Measurements from ENCODE around the gene FTSJ1.
"Not testable (repeated sequence)": the region's sequence is repeated elsewhere in the genome, so short reads cannot be mapped to it uniquely, and the experiment has no call there.

FTSJ1 gene, protein sequence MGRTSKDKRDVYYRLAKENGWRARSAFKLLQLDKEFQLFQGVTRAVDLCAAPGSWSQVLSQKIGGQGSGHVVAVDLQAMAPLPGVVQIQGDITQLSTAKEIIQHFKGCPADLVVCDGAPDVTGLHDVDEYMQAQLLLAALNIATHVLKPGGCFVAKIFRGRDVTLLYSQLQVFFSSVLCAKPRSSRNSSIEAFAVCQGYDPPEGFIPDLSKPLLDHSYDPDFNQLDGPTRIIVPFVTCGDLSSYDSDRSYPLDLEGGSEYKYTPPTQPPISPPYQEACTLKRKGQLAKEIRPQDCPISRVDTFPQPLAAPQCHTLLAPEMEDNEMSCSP

DNA sequence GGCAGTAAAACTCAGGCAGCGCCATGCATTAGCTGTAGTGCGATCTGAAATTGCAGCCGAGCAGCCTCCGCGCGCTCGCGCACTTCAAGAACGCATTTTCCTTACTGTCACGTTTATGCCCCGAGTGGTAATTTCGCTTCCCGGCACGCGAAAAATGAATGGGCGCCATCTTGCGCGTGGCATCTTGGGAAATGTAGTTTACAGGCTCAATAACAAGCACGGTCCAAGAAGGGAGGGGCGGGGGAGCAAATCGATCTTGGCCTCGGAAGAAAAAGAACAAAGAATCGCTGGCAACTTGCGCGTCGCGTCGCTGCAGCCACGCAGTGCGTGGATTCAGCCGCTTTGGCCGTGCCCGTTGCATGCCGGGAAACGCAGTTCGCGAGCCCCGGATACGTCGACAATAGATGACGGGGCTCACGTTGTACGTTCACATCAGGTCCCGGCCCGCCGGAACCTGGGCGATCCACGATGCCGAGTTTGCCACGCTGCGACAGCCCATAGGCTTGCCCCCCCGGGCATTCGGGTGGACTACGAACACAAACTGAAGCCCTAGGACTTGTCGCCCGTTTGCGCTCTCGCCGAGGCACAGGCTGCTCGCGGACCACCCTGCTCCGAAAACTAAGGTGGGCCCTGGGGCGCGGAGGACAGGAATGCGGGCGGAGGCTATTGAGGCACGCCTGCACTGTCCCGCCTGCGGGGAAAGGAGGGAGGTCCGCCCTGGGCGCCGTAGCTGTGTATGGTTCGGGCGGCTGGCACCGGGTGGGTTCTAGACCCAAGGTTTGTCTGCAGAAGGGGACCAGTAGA is at the start of gene FTSJ1:
Gene FTSJ1 (plus strand): TSS at position 426 of the 804 bp plus-strand sequence. CDS start 1,849 bp downstream, outside the sequence.
- peak; percentile 75 for DNase-seq (ENCODE audit: low read depth)

GRCh38 chrX:48427027-48427716 is 48.8 kb upstream of the FTSJ1 start:
- not testable (repeated sequence) for DNase-seq (ENCODE audit: low read depth)

- not testable (repeated sequence) for DNase-seq (ENCODE audit: low read depth)
Observed at GRCh38 chrX:48429606-48430005, 46.4 kb upstream of the FTSJ1 start.

DNA sequence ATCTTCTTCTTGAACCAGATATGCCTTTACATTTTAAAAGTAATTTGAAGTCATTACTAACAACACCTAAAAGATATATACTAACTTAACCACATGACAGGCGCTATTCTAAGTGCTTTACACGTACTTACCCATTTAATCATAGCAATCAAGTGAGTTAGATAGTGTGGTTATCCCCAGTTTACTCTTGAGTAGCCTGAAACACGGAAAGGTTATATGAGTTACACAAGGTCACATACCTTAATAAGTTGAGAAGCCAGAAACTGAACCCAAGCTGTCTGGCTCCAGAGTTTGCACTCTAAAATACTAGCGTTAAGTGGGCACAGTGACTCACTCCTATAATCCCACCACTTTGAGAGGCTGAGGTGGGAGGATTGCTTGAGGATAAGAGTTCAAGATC is 45.8 kb upstream of the FTSJ1 start:
- DNase-seq (ENCODE audit: low read depth), result not testable (repeated sequence)

DNA sequence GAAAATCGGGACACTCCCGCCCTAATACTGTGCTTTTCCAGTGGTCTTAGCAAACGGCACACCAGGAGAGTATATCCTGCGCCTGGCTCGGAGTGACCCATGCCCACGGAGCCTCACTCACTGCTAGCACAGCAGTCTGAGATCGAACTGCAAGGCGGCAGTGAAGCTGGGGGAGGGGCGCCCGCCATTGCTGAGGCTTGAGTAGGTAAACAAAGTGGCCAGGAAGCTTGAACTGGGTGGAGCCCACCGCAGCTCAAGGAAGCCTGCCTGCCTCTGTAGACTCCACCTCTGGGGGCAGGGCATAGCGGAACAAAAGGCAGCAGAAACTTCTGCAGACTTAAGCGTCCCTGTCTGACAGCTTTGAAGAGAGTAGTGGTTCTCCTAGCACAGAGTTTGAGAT is 42.3 kb upstream of the FTSJ1 start:
- DNase-seq (ENCODE audit: low read depth), result not testable (repeated sequence)

- DNase-seq (ENCODE audit: low read depth), result not testable (repeated sequence)
Observed at GRCh38 chrX:48447201-48447600, 28.8 kb upstream of the FTSJ1 start.

DNA sequence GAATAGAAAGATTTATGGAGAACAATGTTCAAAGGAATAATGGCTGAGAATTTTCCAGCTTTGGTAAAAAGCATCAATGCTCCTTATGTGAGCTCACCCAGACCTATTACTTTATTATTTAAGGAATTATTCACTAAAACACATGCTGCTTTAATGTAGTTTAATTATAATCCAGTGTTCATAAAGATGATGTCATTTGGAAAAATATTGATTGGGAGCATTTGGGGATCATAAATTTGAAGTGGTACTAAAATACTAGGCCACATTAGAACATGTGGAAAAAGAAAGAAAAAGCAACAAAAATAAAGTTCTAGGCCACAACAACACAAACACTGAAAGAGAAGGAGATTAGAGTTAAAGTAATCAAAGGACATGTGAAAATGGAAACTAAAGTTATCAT is 25.9 kb upstream of the FTSJ1 start:
- DNase-seq (ENCODE audit: low read depth), result no peak

DNA sequence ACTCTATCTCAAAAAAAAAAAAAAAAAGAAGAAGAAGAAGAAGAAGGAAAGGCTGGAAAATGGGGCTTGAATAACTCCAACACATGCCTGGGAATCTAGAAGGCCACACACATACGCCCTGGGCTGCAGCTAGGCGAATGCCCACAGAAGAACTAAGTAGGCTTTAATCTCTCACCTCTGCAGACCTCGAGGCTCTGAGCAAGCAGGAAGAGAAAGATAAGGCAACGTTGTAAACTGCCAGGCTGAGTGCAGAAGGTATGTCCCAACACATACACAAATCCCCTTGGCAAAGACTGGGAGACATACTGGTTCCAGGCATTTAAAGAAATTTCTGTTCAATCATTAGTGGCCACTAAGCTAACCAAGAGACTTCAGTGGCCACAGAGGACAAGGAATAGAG is 24.3 kb upstream of the FTSJ1 start:
- DNase-seq (ENCODE audit: low read depth), result no peak

DNA sequence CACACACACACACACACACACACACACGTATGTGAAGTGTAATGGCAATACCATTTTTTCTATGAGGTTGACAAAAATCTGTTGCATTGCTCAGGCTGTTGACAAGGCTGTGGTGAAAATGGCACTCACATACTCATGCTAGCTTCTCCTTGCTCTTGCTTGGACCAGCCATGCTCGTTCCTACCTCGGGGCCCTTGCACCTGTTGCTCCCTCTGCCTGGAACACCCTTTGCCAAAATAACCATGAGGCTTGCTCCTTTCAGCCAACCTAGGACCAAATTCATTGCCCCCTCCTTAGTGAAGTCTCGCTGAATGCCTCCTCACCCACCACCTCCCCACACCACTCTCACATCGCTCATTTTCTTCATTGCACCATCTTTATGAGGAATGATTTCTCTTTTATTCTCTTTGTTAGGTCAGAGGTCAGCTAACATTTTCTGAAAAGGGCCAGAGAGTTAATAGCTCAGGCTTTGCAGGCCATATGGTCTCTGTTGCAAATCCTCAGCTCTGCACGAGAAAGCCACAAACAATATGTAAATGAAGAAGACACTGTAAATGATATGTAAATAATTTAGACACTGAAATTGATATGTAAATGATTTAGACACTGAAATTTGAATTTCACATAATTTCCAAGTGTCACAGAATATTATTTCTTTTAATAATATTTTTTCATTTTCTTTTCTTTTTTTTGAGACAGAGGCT is 19.2 kb upstream of the FTSJ1 start:
- DNase-seq (ENCODE audit: low read depth), result no peak

DNA sequence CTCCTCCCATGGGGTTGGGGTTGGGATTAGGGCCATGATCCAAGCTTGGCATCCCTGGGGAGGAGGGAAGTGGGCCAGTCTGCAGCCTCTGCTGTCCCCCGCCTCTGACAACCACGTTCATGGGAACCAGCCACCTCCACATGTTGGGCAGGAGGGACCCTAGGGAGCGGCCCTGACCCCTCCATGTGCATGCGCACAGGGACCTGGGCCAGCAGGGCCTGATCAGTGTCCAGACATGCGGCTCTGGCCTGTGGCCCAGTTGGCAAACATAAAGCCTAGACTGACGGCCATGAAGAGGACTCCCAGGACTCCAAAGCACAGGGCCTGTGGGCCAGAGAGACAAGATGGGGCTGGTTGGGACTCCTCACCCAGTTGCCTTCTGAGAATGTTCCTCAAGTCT is 17.3 kb upstream of the FTSJ1 start:
- DNase-seq (ENCODE audit: low read depth), result no peak

DNA sequence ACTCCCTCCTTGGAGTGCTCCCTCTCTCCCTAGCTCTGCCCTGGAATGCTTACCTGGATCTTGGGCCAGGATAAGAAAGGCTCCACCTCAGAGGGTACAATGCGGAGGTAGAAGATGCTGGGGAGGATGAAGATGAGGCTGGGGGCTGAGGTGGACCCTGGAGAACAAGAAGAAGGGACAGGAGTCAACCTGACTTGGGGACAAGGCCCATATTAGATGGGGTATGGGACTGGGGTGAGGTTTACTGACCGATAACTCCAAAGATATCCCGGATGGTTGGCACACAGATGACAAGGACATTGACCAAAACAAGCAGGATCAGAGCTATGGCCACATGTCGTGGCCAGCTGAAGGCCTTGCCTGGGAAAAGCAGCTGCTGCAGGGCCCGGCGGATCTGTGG is 16.5 kb upstream of the FTSJ1 start:
- DNase-seq (ENCODE audit: low read depth), result no peak

- no peak for DNase-seq (ENCODE audit: low read depth)
Observed at GRCh38 chrX:48460031-48460430, 16.0 kb upstream of the FTSJ1 start.

DNA sequence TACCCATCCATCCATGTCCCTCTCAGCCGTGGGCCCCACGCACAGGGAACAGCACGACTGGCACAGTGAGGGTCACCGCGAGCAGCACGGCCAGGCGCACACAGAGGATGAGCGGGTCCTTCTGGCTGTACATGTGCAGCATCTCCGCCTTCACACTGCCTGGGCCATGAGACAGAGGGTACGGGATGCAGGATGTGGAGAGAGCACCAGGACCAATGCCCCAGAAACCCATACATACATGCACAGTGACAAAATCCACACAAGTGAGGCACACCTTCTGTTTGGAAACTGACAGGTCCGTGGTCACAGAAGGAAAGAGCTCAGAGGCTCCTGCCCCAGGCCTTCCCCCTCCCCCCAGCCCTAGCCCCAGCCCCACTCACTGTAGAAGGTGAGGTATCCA is 15.4 kb upstream of the FTSJ1 start:
- DNase-seq (ENCODE audit: low read depth), result no peak

DNA sequence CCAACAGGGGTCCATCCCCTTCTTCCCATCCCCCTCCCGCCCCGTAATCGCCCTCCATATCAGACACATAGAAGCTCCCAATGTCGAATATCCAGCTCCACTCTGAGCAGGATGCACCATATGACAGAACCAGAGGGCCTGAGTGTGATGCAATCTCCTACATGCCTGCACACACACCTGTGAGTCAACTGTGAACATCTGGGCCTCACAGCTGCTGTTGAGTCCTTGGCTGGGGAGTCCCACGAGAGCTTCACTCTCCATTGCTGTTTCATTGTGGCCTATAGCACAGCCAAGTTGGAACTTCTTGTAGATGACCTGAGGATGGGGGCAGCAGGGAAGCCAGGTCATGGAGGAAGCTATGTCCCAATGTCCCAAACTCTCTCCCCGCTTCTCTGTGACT is 14.2 kb upstream of the FTSJ1 start:
- no peak for DNase-seq (ENCODE audit: low read depth)

- DNase-seq (ENCODE audit: low read depth), result peak; percentile 39
Observed at GRCh38 chrX:48465336-48465933, 10.6 kb upstream of the FTSJ1 start.

DNA sequence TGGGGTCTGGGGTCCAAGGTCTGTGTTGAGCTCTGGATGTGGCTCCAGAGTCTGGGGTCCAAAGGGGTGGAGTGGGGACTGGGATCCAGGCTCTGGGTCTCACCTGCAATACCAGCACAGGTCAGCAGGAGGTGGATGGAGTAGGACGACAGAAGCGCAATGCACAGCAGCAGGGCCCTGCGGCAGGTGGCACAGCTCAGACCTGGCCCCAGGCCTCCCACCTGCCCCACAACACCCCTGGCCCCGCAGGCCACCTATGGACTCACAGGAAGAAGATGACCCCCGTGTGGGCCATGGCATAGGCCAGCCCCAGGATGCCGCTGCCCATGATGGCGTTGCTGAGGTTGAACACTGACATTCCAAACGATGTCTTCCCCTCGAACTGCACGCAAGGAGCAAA is 9.3 kb upstream of the FTSJ1 start:
- no peak for DNase-seq (ENCODE audit: low read depth)

DNA sequence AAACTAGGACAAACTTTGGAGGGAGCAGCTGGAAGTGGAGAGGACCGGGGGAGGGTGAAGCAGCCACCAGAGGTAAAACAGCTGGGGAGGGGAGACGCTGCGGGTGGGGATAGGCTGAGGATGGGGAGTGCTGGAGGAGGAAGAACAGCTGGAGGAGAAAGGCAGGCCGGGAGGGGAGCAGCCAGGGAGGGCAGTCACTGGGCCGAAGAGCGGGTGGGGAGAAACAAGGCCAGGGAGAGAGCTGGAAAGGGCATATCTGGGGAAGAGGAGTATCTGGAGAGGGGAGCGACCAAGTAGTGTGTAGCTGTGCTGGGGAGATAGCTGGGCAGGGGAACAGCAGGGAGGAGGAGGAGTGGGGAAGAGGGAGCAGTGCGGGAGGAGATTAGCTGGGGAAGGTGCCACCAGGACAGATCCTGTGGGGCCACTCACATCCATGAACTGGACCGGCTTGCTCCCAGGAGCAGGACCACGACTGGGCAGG is 8.7 kb upstream of the FTSJ1 start:
- no peak for DNase-seq (ENCODE audit: low read depth)

DNA sequence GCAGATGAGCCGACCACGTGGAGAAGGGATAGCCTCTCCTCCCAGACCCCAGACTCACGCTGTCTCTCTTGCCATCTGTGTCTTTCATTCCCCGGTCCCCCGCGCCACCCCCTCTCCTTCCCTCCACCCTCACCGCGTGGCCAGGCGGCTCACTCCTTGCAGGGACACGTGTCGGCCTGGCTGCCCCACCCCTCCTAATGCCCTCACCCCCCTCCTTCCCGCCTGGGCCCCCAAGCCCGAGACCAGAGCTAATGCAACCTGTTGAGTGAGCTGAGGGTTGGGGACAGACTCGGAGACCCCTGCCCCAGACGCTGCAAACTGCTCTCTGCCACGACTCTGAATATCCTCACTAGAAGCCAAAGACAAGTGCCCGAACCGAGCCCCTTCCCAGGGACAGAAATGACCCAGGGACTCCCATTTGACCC is 7.7 kb upstream of the FTSJ1 start:
- DNase-seq (ENCODE audit: low read depth), result no peak

- no peak for DNase-seq (ENCODE audit: low read depth)
Observed at GRCh38 chrX:48468693-48469691, 7.0 kb upstream of the FTSJ1 start.

DNA sequence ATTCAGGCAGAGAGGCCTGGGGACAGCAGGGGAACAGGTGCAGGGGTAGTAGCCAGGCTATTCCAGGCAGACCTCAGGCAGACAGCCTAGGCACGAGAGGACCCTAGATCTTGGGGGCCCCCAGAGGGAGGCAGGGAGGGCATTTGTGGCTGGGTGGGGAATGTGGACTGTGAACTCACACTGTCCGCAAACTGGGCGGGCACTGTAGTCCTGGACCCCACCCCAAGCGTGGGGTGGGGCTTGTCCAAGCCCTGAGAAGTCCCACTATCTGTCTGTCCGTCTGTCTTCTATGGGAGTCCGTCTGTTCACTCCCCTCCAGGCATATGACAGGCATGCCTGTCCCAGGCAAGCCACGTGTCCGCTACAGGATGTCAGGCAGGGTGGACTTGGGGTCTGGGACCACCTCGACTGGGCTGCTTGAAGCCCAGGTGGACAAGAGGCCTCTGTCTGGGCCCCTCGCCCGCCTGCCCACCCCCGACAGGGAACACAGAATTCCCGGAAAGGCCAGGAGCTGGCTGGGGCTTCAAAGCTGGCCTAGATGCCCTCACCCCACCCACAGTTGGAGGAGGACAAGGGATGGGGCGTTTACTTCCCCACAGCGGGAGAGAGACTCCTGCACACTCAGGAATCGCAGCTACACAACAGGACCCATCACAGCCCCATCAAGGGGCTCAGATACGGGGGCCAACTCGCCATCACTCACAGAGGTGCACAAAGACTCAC is 5.7 kb upstream of the FTSJ1 start, which contains the start of gene SLC38A5:
Gene SLC38A5 (minus strand): TSS at position 151 of the 723 bp plus-strand sequence. CDS start 2,336 bp downstream, outside the sequence.
- no peak for DNase-seq (ENCODE audit: low read depth)
